ENCODE results near the gene TICAM2.
A peak's percentile ranks its signal among the peaks of the same experiment; 100 is the strongest.

Gene TICAM2

GRCh38 chr5:115561176-115561575 lies 41.1 kb downstream of the TICAM2 start:
- DNase-seq = no peak

GRCh38 chr5:115559524-115559923 lies 42.8 kb downstream of the TICAM2 start:
- no peak for DNase-seq

- DNase-seq = no peak
Measured at GRCh38 chr5:115558388-115558956, 43.8 kb downstream of the TICAM2 start.

GRCh38 chr5:115557667-115558387 lies 44.5 kb downstream of the TICAM2 start:
- no peak for DNase-seq

- no peak for DNase-seq
Measured at GRCh38 chr5:115556276-115556675, 46.0 kb downstream of the TICAM2 start.

- no peak for DNase-seq
Measured at GRCh38 chr5:115555084-115555633, 47.1 kb downstream of the TICAM2 start.

GRCh38 chr5:115553082-115553481 lies 49.2 kb downstream of the TICAM2 start:
- DNase-seq = no peak

- DNase-seq = no peak
Measured at GRCh38 chr5:115551415-115551814, 50.9 kb downstream of the TICAM2 start.

- DNase-seq = no peak
Measured at GRCh38 chr5:115549154-115549553, 53.1 kb downstream of the TICAM2 start.

GRCh38 chr5:115548683-115549082 lies 53.6 kb downstream of the TICAM2 start:
- DNase-seq = no peak

- no peak for DNase-seq
Measured at GRCh38 chr5:115545351-115545882, 56.9 kb downstream of the TICAM2 start.

- peak; percentile 94 to 100 for DNase-seq
Measured at GRCh38 chr5:115544436-115545350, 57.6 kb downstream of the TICAM2 start, which contains the start of gene FEM1C. Gene FEM1C, minus strand, starts transcription at chr5:115544775. Its CDS starts 1,282 bp downstream, at chr5:115543493.

- DNase-seq = peak; percentile 46 to 48
Measured at GRCh38 chr5:115544043-115544435, 58.2 kb downstream of the TICAM2 start.

- DNase-seq = peak in 1 of 2 experiments; percentile 39
Measured at GRCh38 chr5:115543365-115544042, 58.8 kb downstream of the TICAM2 start.

GRCh38 chr5:115542651-115543364 lies 59.5 kb downstream of the TICAM2 start:
- no peak for DNase-seq

GRCh38 chr5:115542086-115542485 lies 60.2 kb downstream of the TICAM2 start:
- no peak for DNase-seq

- DNase-seq = no peak
Measured at GRCh38 chr5:115541611-115542010, 60.7 kb downstream of the TICAM2 start.

- no peak for DNase-seq
Measured at GRCh38 chr5:115535479-115536035, 66.7 kb downstream of the TICAM2 start.

GRCh38 chr5:115532517-115532916 lies 69.8 kb downstream of the TICAM2 start:
- no peak for DNase-seq

GRCh38 chr5:115531787-115532367 lies 70.4 kb downstream of the TICAM2 start:
- no peak for DNase-seq

GRCh38 chr5:115531380-115531779 lies 70.9 kb downstream of the TICAM2 start:
- DNase-seq = no peak

Data from stimulated activated CD4-positive, alpha-beta T cell treated with anti-CD3 and anti-CD28 coated beads, Interleukin-4, amount 100 ng/mL, for 4 hours (primary cell).